ENCODE measurements around the gene DAB2IP.

DAB2IP gene

GRCh38 chr9:121619545-121620324 lies 31.7 kb upstream of the DAB2IP start:
- Histone ChIP-seq H3K36me3 (ENCODE audit: low read length) (no peaks in the 10 kb centered on the region), H3K9me2 (replicated peaks; ENCODE audit: insufficient read depth, low read length) (no peaks in the 10 kb centered on the region), H3K27me3 (ENCODE audit: low read length) (no peaks in the 10 kb centered on the region), H3K4me2 (ENCODE audit: low read depth, low read length, poor library complexity, severe bottlenecking) (no peak overlapping the region), H3K27ac (ENCODE audit: low read depth, low read length) (no peak overlapping the region), H3F3A (ENCODE audit: insufficient read depth) (no peaks in the 10 kb centered on the region), H3K9me3 (ENCODE audit: insufficient read depth, low read length) (no peaks in the 10 kb centered on the region), H3K4me3 (ENCODE audit: insufficient read depth, low read length, poor library complexity, severe bottlenecking) (no peak overlapping the region), H3K79me2 (ENCODE audit: insufficient read depth, low read length) (no peaks in the 10 kb centered on the region), H4K20me1 (ENCODE audit: low read depth, low read length) (no peaks in the 10 kb centered on the region), H2AFZ (ENCODE audit: low read depth, low read length, severe bottlenecking) (no peak overlapping the region), H3K9ac (ENCODE audit: low read length) (no peak overlapping the region)
- TF ChIP-seq CTCF (IDR thresholded peaks at IDR 0.05; ENCODE audit: insufficient read depth, low read length, poor library complexity, severe bottlenecking) (no peak), EZH2phosphoT487 (conservative IDR thresholded peaks at IDR 0.05; ENCODE audit: low read length) (no peak)

GRCh38 chr9:121620325-121620673 lies 31.1 kb upstream of the DAB2IP start:
- Histone ChIP-seq H3K9ac (ENCODE audit: low read length) (no peak overlapping the region), H3K27me3 (ENCODE audit: low read length) (no peaks in the 10 kb centered on the region), H4K20me1 (ENCODE audit: low read depth, low read length) (no peaks in the 10 kb centered on the region), H3K79me2 (ENCODE audit: insufficient read depth, low read length) (no peaks in the 10 kb centered on the region), H3F3A (ENCODE audit: insufficient read depth) (no peaks in the 10 kb centered on the region), H2AFZ (ENCODE audit: low read depth, low read length, severe bottlenecking) (no peak overlapping the region), H3K4me3 (ENCODE audit: insufficient read depth, low read length, poor library complexity, severe bottlenecking) (no peak overlapping the region), H3K36me3 (ENCODE audit: low read length) (no peaks in the 10 kb centered on the region), H3K9me3 (ENCODE audit: insufficient read depth, low read length) (no peaks in the 10 kb centered on the region), H3K9me2 (replicated peaks; ENCODE audit: insufficient read depth, low read length) (no peaks in the 10 kb centered on the region), H3K4me2 (ENCODE audit: low read depth, low read length, poor library complexity, severe bottlenecking) (no peak overlapping the region), H3K27ac (ENCODE audit: low read depth, low read length) (no peak overlapping the region)
- TF ChIP-seq EZH2phosphoT487 (conservative IDR thresholded peaks at IDR 0.05; ENCODE audit: low read length) = no peak
- TF ChIP-seq CTCF (IDR thresholded peaks at IDR 0.05; ENCODE audit: insufficient read depth, low read length, poor library complexity, severe bottlenecking) = no peak

- Histone ChIP-seq H3K4me3 (ENCODE audit: insufficient read depth, low read length, poor library complexity, severe bottlenecking) (no peak overlapping the region), H3K27ac (ENCODE audit: low read depth, low read length) (no peak overlapping the region), H3K79me2 (ENCODE audit: insufficient read depth, low read length) (no peaks in the 10 kb centered on the region), H3K9ac (ENCODE audit: low read length) (no peak overlapping the region), H4K20me1 (ENCODE audit: low read depth, low read length) (no peaks in the 10 kb centered on the region), H3K27me3 (ENCODE audit: low read length) (no peaks in the 10 kb centered on the region), H3K36me3 (ENCODE audit: low read length) (no peaks in the 10 kb centered on the region), H2AFZ (ENCODE audit: low read depth, low read length, severe bottlenecking) (no peak overlapping the region), H3K4me2 (ENCODE audit: low read depth, low read length, poor library complexity, severe bottlenecking) (no peak overlapping the region), H3K9me2 (replicated peaks; ENCODE audit: insufficient read depth, low read length) (no peaks in the 10 kb centered on the region), H3K9me3 (ENCODE audit: insufficient read depth, low read length) (no peaks in the 10 kb centered on the region), H3F3A (ENCODE audit: insufficient read depth) (no peaks in the 10 kb centered on the region)
- peak; percentile 46 for TF ChIP-seq CTCF (IDR thresholded peaks at IDR 0.05; ENCODE audit: insufficient read depth, low read length, poor library complexity, severe bottlenecking)
- TF ChIP-seq EZH2phosphoT487 (conservative IDR thresholded peaks at IDR 0.05; ENCODE audit: low read length) = no peak
These were observed 30.5 kb upstream of the DAB2IP start for GRCh38 chr9:121620777-121621449.
